Fibroblast of lung (primary cell): ENCODE data around the gene SELENBP1. TPM values are rescaled to one million over a fixed set of nuclear protein-coding genes. Genes with fewer than 3 reads are reported as not detected.

Experiments
- DNase-seq, 2 donors: peaks; one replicate each; pipeline versions ENCODE4 v3.0.0 to v3.0.0-alpha.2; 2010; ENCODE audit warnings: low read depth in 2 of 2
- H2AFZ ChIP-seq: 2 replicates; pipeline ENCODE4 v1.5.1; 2012; ENCODE audit warnings: low read length, control low read depth, inconsistent platforms
- H3K27ac ChIP-seq: 2 replicates; pipeline ENCODE4 v1.5.1; 2011; ENCODE audit warnings: low read length, control low read depth; ENCODE audit not compliant: insufficient read depth
- H3K27me3 ChIP-seq: 2 replicates; pipeline ENCODE4 v1.5.1; 2011; ENCODE audit warnings: mild to moderate bottlenecking, low read length; ENCODE audit not compliant: control insufficient read depth, insufficient read depth
- H3K36me3 ChIP-seq: 2 replicates; pipeline ENCODE4 v1.5.1; 2011; ENCODE audit warnings: low read length; ENCODE audit not compliant: control insufficient read depth, insufficient read depth
- H3K4me1 ChIP-seq: 2 replicates; pipeline ENCODE4 v1.5.1; 2011; ENCODE audit warnings: low read length; ENCODE audit not compliant: control insufficient read depth, insufficient read depth; ENCODE audit errors: extremely low read depth
- H3K4me2 ChIP-seq: 2 replicates; pipeline ENCODE4 v1.5.1; 2011; ENCODE audit warnings: low read length, control low read depth; ENCODE audit not compliant: insufficient read depth; ENCODE audit errors: extremely low read depth
- H3K4me3 ChIP-seq, 4 experiments: fragments of 200-600 bp in 1 of 4; sonication (generic) in 1 of 4; replicated peaks in 1 of 4; 2 replicates each; pipeline ENCODE4 v1.5.1; 2011 to 2016; ENCODE audit warnings: low read length in 4 of 4, low read depth in 3 of 4, mild to moderate bottlenecking in 3 of 4, control low read depth in 2 of 4, inconsistent platforms in 1 of 4, mixed read lengths in 1 of 4; ENCODE audit not compliant: insufficient read depth in 1 of 4; ENCODE audit errors: control extremely low read depth in 1 of 4
- H3K79me2 ChIP-seq: 2 replicates; pipeline ENCODE4 v1.5.1; 2012; ENCODE audit warnings: mild to moderate bottlenecking, low read length, inconsistent platforms; ENCODE audit not compliant: control insufficient read depth, insufficient read depth
- H3K9ac ChIP-seq: 2 replicates; pipeline ENCODE4 v1.5.1; 2011; ENCODE audit warnings: mild to moderate bottlenecking, low read length, control low read depth; ENCODE audit not compliant: insufficient read depth
- H3K9me3 ChIP-seq: 2 replicates; pipeline ENCODE4 v1.5.1; 2012; ENCODE audit warnings: low read depth, low read length; ENCODE audit not compliant: control insufficient read depth, insufficient read depth
- H4K20me1 ChIP-seq: 2 replicates; pipeline ENCODE4 v1.5.1; 2011; ENCODE audit warnings: low read length; ENCODE audit not compliant: control insufficient read depth, insufficient read depth; ENCODE audit errors: extremely low read depth
- CTCF ChIP-seq, 2 donors: IDR thresholded peaks in 1 of 2; conservative IDR thresholded peaks in 1 of 2; 1 replicate in 1 of 2; 2 replicates in 1 of 2; pipeline ENCODE4 v1.5.1; 2011 to 2012; ENCODE audit warnings: low read length in 2 of 2, control low read depth in 1 of 2, inconsistent platforms in 1 of 2, low read depth in 1 of 2, mild to moderate bottlenecking in 1 of 2
- EZH2 ChIP-seq: IDR thresholded peaks from 2 replicates; pipeline ENCODE4 v1.5.1; 2012; ENCODE audit warnings: low read length, control low read depth, mild to moderate bottlenecking; ENCODE audit errors: missing control alignments
- polyA plus RNA-seq, 2 donors: library from polyadenylated mRNA; depleted of rRNA in 1 of 2; stranded (reverse) in 1 of 2; unstranded in 1 of 2; fragments of >200 nt; gene quantifications; 2 replicates each; pipeline ENCODE4 v1.2.1, GENCODE V29; 2011 to 2012; ENCODE audit warnings: missing spikeins in 1 of 2
- total RNA-seq: library from RNA; depleted of rRNA; stranded (reverse); fragments of >200 nt; gene quantifications from 2 replicates; pipeline ENCODE4 v1.2.1, GENCODE V29; 2014

The SELENBP1 gene
- total and polyA plus RNA-seq, 2 donors (not counting 1 experiment from before 2014, with no cell fraction given) = 65.9 to 85.4 TPM

- Histone ChIP-seq H4K20me1 (no peaks in the 10 kb centered on the region), H2AFZ (no peak overlapping the region), H3K9me3 (no peaks in the 10 kb centered on the region), H3K27ac (no peak overlapping the region), H3K9ac (no peak overlapping the region), H3K36me3 (peaks cover 12% of the 10 kb centered on the region), H3K27me3 (no peaks in the 10 kb centered on the region), H3K79me2 (no peaks in the 10 kb centered on the region), H3K4me1 (peaks cover 5% of the 10 kb centered on the region), H3K4me2 (no peak overlapping the region), H3K4me3 (no peak overlapping the region)
- DNase-seq = no peak
- no peak for TF ChIP-seq EZH2
- TF ChIP-seq CTCF (conservative IDR thresholded peaks at IDR 0.05 in 1 of 2, IDR thresholded peaks at IDR 0.05 in 1 of 2; ENCODE audit: low read depth in 1 of 2, low read length in 2 of 2) = no peak
Observed at GRCh38 chr1:151342021-151342420, 30.5 kb downstream of the SELENBP1 start.

GRCh38 chr1:151340870-151341754, 31.4 kb downstream of the SELENBP1 start:
- H3K4me1 ChIP-seq = peaks cover 4% of the 10 kb centered on the region
- H2AFZ ChIP-seq = no peak overlapping the region
- H3K27ac ChIP-seq = no peak overlapping the region
- H3K9ac ChIP-seq = no peak overlapping the region
- peak; percentile 84 to 89 for DNase-seq
- TF ChIP-seq CTCF (conservative IDR thresholded peaks at IDR 0.05 in 1 of 2, IDR thresholded peaks at IDR 0.05 in 1 of 2; ENCODE audit: low read depth in 1 of 2, low read length in 2 of 2) (peak; percentile 63 to 65), EZH2 (no peak)
- H3K4me2 ChIP-seq = peak overlapping the region; percentile 54
- H3K36me3 ChIP-seq = peaks cover 12% of the 10 kb centered on the region
- H3K27me3 ChIP-seq = no peaks in the 10 kb centered on the region
- H3K9me3 ChIP-seq = no peaks in the 10 kb centered on the region
- H4K20me1 ChIP-seq = no peaks in the 10 kb centered on the region
- H3K79me2 ChIP-seq = no peaks in the 10 kb centered on the region
- no peak overlapping the region for H3K4me3 ChIP-seq

GRCh38 chr1:151336556-151336955, 35.9 kb downstream of the SELENBP1 start:
- no peaks in the 10 kb centered on the region for H3K9me3 ChIP-seq
- H3K27ac ChIP-seq = no peak overlapping the region
- DNase-seq = no peak
- H2AFZ ChIP-seq = no peak overlapping the region
- TF ChIP-seq CTCF (conservative IDR thresholded peaks at IDR 0.05 in 1 of 2, IDR thresholded peaks at IDR 0.05 in 1 of 2; ENCODE audit: low read depth in 1 of 2, low read length in 2 of 2) (no peak), EZH2 (no peak)
- H3K4me2 ChIP-seq = no peak overlapping the region
- H3K27me3 ChIP-seq = no peaks in the 10 kb centered on the region
- no peaks in the 10 kb centered on the region for H3K36me3 ChIP-seq
- no peak overlapping the region for H3K9ac ChIP-seq
- no peaks in the 10 kb centered on the region for H3K4me1 ChIP-seq
- no peaks in the 10 kb centered on the region for H4K20me1 ChIP-seq
- no peaks in the 10 kb centered on the region for H3K79me2 ChIP-seq
- H3K4me3 ChIP-seq = no peak overlapping the region
